Motor neuron (in vitro differentiated cells): ENCODE data around the gene LARGE1. TPM values are rescaled to one million over a fixed set of nuclear protein-coding genes. Genes with fewer than 3 reads are reported as not detected.

Experiments used
- ATAC-seq, 8 experiments: fragments of 200-7000 bp; cut with Tn5 transposase; replicated peaks in 6 of 8; 2 replicates each; pipeline ENCODE4 v1.8.0; 2021; ENCODE audit warnings: mild to moderate bottlenecking in 8 of 8, moderate library complexity in 8 of 8
- H3K27ac ChIP-seq, 2 donors: fragments of 250-450 bp; sonication (Bioruptor Pico); 2 replicates each; pipeline ENCODE4 v1.9.0; 2021; ENCODE audit warnings: antibody characterized with exemption in 2 of 2, mild to moderate bottlenecking in 2 of 2, moderate library complexity in 1 of 2
- H3K4me1 ChIP-seq, 2 donors: fragments of 250-450 bp; sonication (Bioruptor Pico); replicated peaks in 1 of 2; 2 replicates each; pipeline ENCODE4 v1.6.1; 2021; ENCODE audit warnings: antibody characterized with exemption in 2 of 2, mild to moderate bottlenecking in 2 of 2, moderate library complexity in 1 of 2
- H3K4me3 ChIP-seq, 5 donors: fragments of 250-450 bp; sonication (Bioruptor Pico); 2 replicates each; pipeline ENCODE4 v1.9.0; 2021; ENCODE audit warnings: antibody characterized with exemption in 5 of 5, mild to moderate bottlenecking in 5 of 5, moderate library complexity in 4 of 5
- WGBS, 10 experiments: fragments of 450-650 bp; shearing (Covaris generic); methylation state at CpG; one replicate each; pipeline ENCODE4 v1.0.0; 2022; 5-methylcytosine and 5-hydroxymethylcytosine counted together
- in situ Hi-C, 9 experiments: fragments of 400-800 bp; cut with MboI; loops; one replicate each; pipeline ENCODE4 v1.15.0; 2021; ENCODE audit warnings: low sequenced_read_pairs in 9 of 9, low pct_unique_long_range_greater_than_20kb in 2 of 9; ENCODE audit not compliant: unreplicated experiment in 9 of 9
- total RNA-seq, 8 experiments: library from RNA; unstranded; fragments of 300-600 nt; gene quantifications; 2 replicates each; pipeline versions ENCODE4 v1.2.3 to v1.2.4, GENCODE V29; 2022

Gene LARGE1
- total RNA-seq, 8 experiments from 2014 or later: 1.7 to 36.1 (median 20.6) TPM

- in situ Hi-C loops: no loop called here
- Histone ChIP-seq H3K4me3 (no peak overlapping the region), H3K27ac (peak overlapping the region; percentile 42), H3K4me1 (peaks cover 25 to 30% of the 10 kb centered on the region in 2 donors)
- ATAC-seq: peak in 2 of 8 experiments; percentile 24 to 32
- WGBS, 10 experiments: 60 to 93% (median 88%) methylated on average over 1 to 5 of the region's 7 CpGs; no CpG with 5 or more reads in 5 of the 10 experiments
These were observed 174.8 kb downstream of the LARGE1 start for GRCh38 chr22:33745501-33745900.

- in situ Hi-C loops: no loop called here
- no peak for ATAC-seq
- Histone ChIP-seq H3K4me1 (peaks cover 32 to 48% of the 10 kb centered on the region in 2 donors), H3K27ac (no peak overlapping the region), H3K4me3 (no peak overlapping the region)
- WGBS, 10 experiments: 82 to 100% (median 92%) methylated on average over 2 to 5 of the region's 5 CpGs; no CpG with 5 or more reads in 2 of the 10 experiments
These were observed 176.5 kb downstream of the LARGE1 start for GRCh38 chr22:33743756-33744155.

GRCh38 chr22:33741025-33741424, 179.3 kb downstream of the LARGE1 start:
- in situ Hi-C loops: no loop called here
- Histone ChIP-seq H3K4me1 (peaks cover 52 to 66% of the 10 kb centered on the region in 2 donors), H3K4me3 (no peak overlapping the region), H3K27ac (peak overlapping the region in 1 of 2 donors; percentile 46)
- peak in 2 of 8 experiments; percentile 29 to 52 for ATAC-seq
- 84 to 89% methylated on average over 3 of the region's 3 CpGs; no CpG with 5 or more reads in 8 of the 10 experiments for WGBS, 10 experiments

- peak in 5 of 8 experiments; percentile 52 to 65 (median 55) for ATAC-seq
- no peak overlapping the region for H3K4me3 ChIP-seq
- 33 to 100% (median 83%) methylated on average over 1 to 3 of the region's 4 CpGs; no CpG with 5 or more reads in 3 of the 10 experiments for whole genome bisulfite sequencing, 10 experiments
- H3K4me1 ChIP-seq: peaks cover 40 to 52% of the 10 kb centered on the region in 2 donors
- in situ Hi-C loops: no loop called here
- H3K27ac ChIP-seq: peak overlapping the region in 1 of 2 donors; percentile 1
These were observed 180.8 kb downstream of the LARGE1 start for GRCh38 chr22:33739516-33739915.

- Histone ChIP-seq H3K4me1 (peaks cover 37 to 56% of the 10 kb centered on the region in 2 donors), H3K4me3 (no peak overlapping the region), H3K27ac (peak overlapping the region; percentile 34 to 48)
- in situ Hi-C loops: no loop called here
- WGBS, 10 experiments: 55 to 85% (median 73%) methylated on average over 1 to 3 of the region's 3 CpGs; no CpG with 5 or more reads in 6 of the 10 experiments
- ATAC-seq: peak in 5 of 8 experiments; percentile 65 to 72 (median 66)
These were observed 182.6 kb downstream of the LARGE1 start for GRCh38 chr22:33737662-33738061.

GRCh38 chr22:33735978-33736377, 184.3 kb downstream of the LARGE1 start:
- H3K4me3 ChIP-seq: no peak overlapping the region
- ATAC-seq: no peak
- H3K27ac ChIP-seq: no peak overlapping the region
- in situ Hi-C loops: no loop called here
- 81 to 100% (median 98%) methylated on average over 1 to 4 of the region's 4 CpGs for WGBS, 10 experiments
- peaks cover 32 to 56% of the 10 kb centered on the region in 2 donors for H3K4me1 ChIP-seq

GRCh38 chr22:33728847-33729246, 191.4 kb downstream of the LARGE1 start:
- 64 to 100% (median 86%) methylated on average over 1 to 2 of the region's 2 CpGs; no CpG with 5 or more reads in 3 of the 10 experiments for WGBS, 10 experiments
- in situ Hi-C loops: no loop called here
- H3K4me3 ChIP-seq: no peak overlapping the region

GRCh38 chr22:33726294-33726734, 194.0 kb downstream of the LARGE1 start:
- Histone ChIP-seq H3K4me1 (peaks cover 5 to 17% of the 10 kb centered on the region in 2 donors), H3K4me3 (no peak overlapping the region), H3K27ac (no peak overlapping the region)
- ATAC-seq: peak in 2 of 8 experiments; percentile 23 to 65
- WGBS, 10 experiments: 0 to 100% (median 89%) methylated on average over 1 to 3 of the region's 3 CpGs; no CpG with 5 or more reads in 5 of the 10 experiments
- in situ Hi-C loops: no loop called here

More at GRCh38 chr22:33728847-33729246, 191.4 kb downstream of the LARGE1 start:
- Histone ChIP-seq H3K4me1 (peaks cover 0 to 26% of the 10 kb centered on the region in 2 donors), H3K27ac (no peak overlapping the region)
- no peak for ATAC-seq

- ATAC-seq: no peak
- H3K27ac ChIP-seq: no peak overlapping the region
- 0 to 100% (median 84%) methylated on average over 1 to 11 of the region's 11 CpGs; no CpG with 5 or more reads in 2 of the 10 experiments for WGBS, 10 experiments
- H3K4me1 ChIP-seq: peaks cover 5 to 14% of the 10 kb centered on the region in 2 donors
- in situ Hi-C loops: no loop called here
- H3K4me3 ChIP-seq: no peak overlapping the region
These were observed 196.4 kb downstream of the LARGE1 start for GRCh38 chr22:33723915-33724314.

GRCh38 chr22:33722816-33723215, 197.5 kb downstream of the LARGE1 start:
- ATAC-seq: peak in 1 of 8 experiments; percentile 32
- no peak overlapping the region for H3K4me3 ChIP-seq
- no peak overlapping the region for H3K27ac ChIP-seq
- in situ Hi-C loops: no loop called here
- peaks cover 5 to 14% of the 10 kb centered on the region in 2 donors for H3K4me1 ChIP-seq
- 30 to 97% (median 64%) methylated on average over 1 to 9 of the region's 9 CpGs; no CpG with 5 or more reads in 1 of the 10 experiments for WGBS, 10 experiments

GRCh38 chr22:33720166-33720878, 200.0 kb downstream of the LARGE1 start:
- peaks cover 4 to 5% of the 10 kb centered on the region in 2 donors for H3K4me1 ChIP-seq
- 43 to 90% (median 73%) methylated on average over 2 to 6 of the region's 9 CpGs; no CpG with 5 or more reads in 3 of the 10 experiments for WGBS, 10 experiments
- no peak overlapping the region for H3K4me3 ChIP-seq
- no peak overlapping the region for H3K27ac ChIP-seq
- in situ Hi-C loops: no loop called here
- ATAC-seq: no peak

GRCh38 chr22:33717694-33718396, 202.4 kb downstream of the LARGE1 start:
- in situ Hi-C loops: no loop called here
- Histone ChIP-seq H3K4me3 (no peak overlapping the region), H3K27ac (no peak overlapping the region), H3K4me1 (peaks cover 0 to 2% of the 10 kb centered on the region in 2 donors)
- WGBS, 10 experiments: 61 to 100% (median 85%) methylated on average over 2 to 5 of the region's 5 CpGs; no CpG with 5 or more reads in 2 of the 10 experiments
- no peak for ATAC-seq
